Peyer's patch (tissue), 4 donors: ENCODE data around the gene NKD2.

Experiments
- CTCF ChIP-seq, 6 experiments: fragments of 450-650 bp in 4 of 6; fragments of 200-600 bp in 2 of 6; sonication (generic) in 1 of 6; IDR thresholded peaks; one replicate each; pipeline ENCODE4 v1.5.1; 2017 to 2019; ENCODE audit warnings: antibody characterized with exemption in 6 of 6, mild to moderate bottlenecking in 3 of 6, moderate library complexity in 1 of 6
- POLR2A ChIP-seq, 2 donors: fragments of 450-650 bp; IDR thresholded peaks; one replicate each; pipeline ENCODE4 v1.5.1; 2017; ENCODE audit warnings: antibody characterized with exemption in 2 of 2, mild to moderate bottlenecking in 2 of 2, moderate library complexity in 2 of 2

GRCh38 chr5:1054799-1055775 is 46.5 kb downstream of the NKD2 start:
- TF ChIP-seq POLR2A (IDR thresholded peaks at IDR 0.05) = no peak
- no peak for TF ChIP-seq CTCF (IDR thresholded peaks at IDR 0.05)
